K562 (cell line): ENCODE data around the gene WWOX. TPM values are rescaled to one million over a fixed set of nuclear protein-coding genes. Genes with fewer than 3 reads are reported as not detected.

Experiments used
- ATAC-seq: fragments of 200-7000 bp; cut with Tn5 transposase; 3 replicates; pipeline ENCODE4 v1.9.1; 2020; ENCODE audit warnings: moderate library complexity
- BruUV-seq: library from RNA; stranded (reverse); fragments of 400-500 nt; replicated peaks from 2 replicates; lab custom pipeline; 2021; lab: Mats Ljungman, UMichigan
- CTCF ChIA-PET: fragments of 300-600 bp; formaldehyde crosslinking; extraction: SDS; loops from one replicate; lab custom pipeline; 2021; ENCODE audit warnings: low intra/inter-chr PET ratio; lab: Yijun Ruan, JAX
- POLR2A ChIA-PET: fragments of 300-600, 350-650 bp; sonication (Branson Sonifier 250); formaldehyde crosslinking; extraction: SDS; loops from one replicate; lab custom pipeline; 2021; ENCODE audit warnings: antibody characterized with exemption, inconsistent platforms; lab: Yijun Ruan, JAX
- DNase-seq, 4 experiments: peaks; one replicate each; pipeline versions ENCODE4 v3.0.0 to v3.0.0-alpha.2; 2011 to 2018; ENCODE audit warnings: low spot score in 3 of 4, mixed read lengths in 3 of 4; ENCODE audit errors: extremely low read depth in 1 of 4
- FAIRE-seq: peaks from 2 replicates; lab custom pipeline; 2011; peaks lifted over from hg19 to GRCh38; lab: Jason Lieb, UNC
- H2AFZ ChIP-seq: 2 replicates; pipeline ENCODE4 v1.6.0; 2011; ENCODE audit warnings: low read depth, low read length, control low read depth, inconsistent platforms
- H3K27ac ChIP-seq: fragments of 200-600 bp; 3 replicates; pipeline ENCODE4 v1.8.0; 2011; ENCODE audit warnings: low read depth, mild to moderate bottlenecking, control low read depth, inconsistent platforms, low read length, moderate library complexity, mixed read lengths; ENCODE audit errors: extremely low read depth
- H3K27me3 ChIP-seq, 2 experiments: fragments of 300-600 bp in 1 of 2; 2 replicates in 1 of 2; 3 replicates in 1 of 2; pipeline versions ENCODE4 v1.6.0 to v1.8.0; 2011; ENCODE audit warnings: inconsistent platforms in 2 of 2, low read length in 2 of 2, mild to moderate bottlenecking in 1 of 2, mixed read lengths in 1 of 2, moderate library complexity in 1 of 2; ENCODE audit not compliant: control insufficient read depth in 2 of 2, insufficient read depth in 2 of 2
- H3K36me3 ChIP-seq: fragments of 300-600 bp; 3 replicates; pipeline ENCODE4 v1.8.0; 2011; ENCODE audit warnings: mild to moderate bottlenecking, low read length, inconsistent platforms; ENCODE audit not compliant: control insufficient read depth, insufficient read depth
- H3K4me1 ChIP-seq, 2 experiments: fragments of 200-600 bp in 1 of 2; replicated peaks in 1 of 2; 2 replicates in 1 of 2; 3 replicates in 1 of 2; pipeline versions ENCODE4 v1.5.1 to v1.8.0; 2011; ENCODE audit warnings: inconsistent platforms in 2 of 2, low read length in 2 of 2, mild to moderate bottlenecking in 1 of 2, mixed read lengths in 1 of 2, moderate library complexity in 1 of 2; ENCODE audit not compliant: control insufficient read depth in 2 of 2, insufficient read depth in 2 of 2
- H3K4me2 ChIP-seq: 2 replicates; pipeline ENCODE4 v1.6.1; 2011; ENCODE audit warnings: low read length, control low read depth, inconsistent platforms, mixed read lengths; ENCODE audit not compliant: insufficient read depth
- H3K4me3 ChIP-seq: fragments of 200-600 bp; sonication (generic), shearing (Covaris generic); 2 replicates; pipeline ENCODE4 v1.5.1; 2016; ENCODE audit warnings: control low read depth, inconsistent platforms
- H3K79me2 ChIP-seq: fragments of 200-600 bp; 3 replicates; pipeline ENCODE4 v1.8.0; 2011; ENCODE audit warnings: low read length, inconsistent platforms; ENCODE audit not compliant: control insufficient read depth, insufficient read depth
- H3K9ac ChIP-seq, 2 experiments: 2 replicates each; pipeline versions ENCODE4 v1.6.0 to v1.6.1; 2011; ENCODE audit warnings: low read depth in 2 of 2, low read length in 2 of 2, control low read depth in 1 of 2, inconsistent platforms in 1 of 2, mild to moderate bottlenecking in 1 of 2, mixed read lengths in 1 of 2; ENCODE audit not compliant: insufficient read depth in 1 of 2
- H3K9me1 ChIP-seq: one replicate; pipeline ENCODE4 v1.6.0; 2011; ENCODE audit warnings: inconsistent platforms, mild to moderate bottlenecking, low read length, moderate library complexity; ENCODE audit not compliant: control insufficient read depth, insufficient read depth
- H3K9me3 ChIP-seq: replicated peaks from 2 replicates; pipeline ENCODE4 v1.5.1; 2011; ENCODE audit warnings: low read depth, low read length, inconsistent platforms; ENCODE audit not compliant: control insufficient read depth, insufficient read depth
- H4K20me1 ChIP-seq: replicated peaks from 2 replicates; pipeline ENCODE4 v1.6.1; 2011; ENCODE audit warnings: low read length, inconsistent platforms, mixed read lengths; ENCODE audit not compliant: control insufficient read depth, insufficient read depth
- GABPA ChIP-seq: fragments of 200-800 bp; sonication (Bioruptor generic); conservative IDR thresholded peaks from 2 replicates; pipeline ENCODE4 v1.6.1; 2016; ENCODE audit warnings: low read depth, missing genetic modification characterization, missing compliant biosample characterization
- HMG20B ChIP-seq: fragments of 250-450 bp; sonication (Bioruptor Pico); IDR thresholded peaks from 2 replicates; pipeline ENCODE4 v1.5.0; 2021; ENCODE audit warnings: mild to moderate bottlenecking
- NFYB ChIP-seq: IDR thresholded peaks from 2 replicates; pipeline ENCODE4 v1.6.1; 2011; ENCODE audit warnings: mild to moderate bottlenecking, moderate library complexity; ENCODE audit not compliant: insufficient read length; ENCODE audit errors: extremely low read depth
- PURB ChIP-seq: sonication (generic); formaldehyde crosslinking; IDR thresholded peaks from 2 replicates; pipeline ENCODE4 v1.9.0; 2021; ENCODE audit warnings: low read depth, mild to moderate bottlenecking, missing genetic modification reagents
- ZBTB34 ChIP-seq: fragments of 250-450 bp; sonication (Bioruptor Pico); IDR thresholded peaks from 2 replicates; pipeline ENCODE4 v1.8.0; 2021; ENCODE audit warnings: mild to moderate bottlenecking, moderate library complexity
- WGBS: fragments of 100-300 bp; shearing (Covaris generic); methylation state at CpG from one replicate; pipeline ENCODE4 v1.1.6; 2016; ENCODE audit warnings: low coverage, mixed read lengths; ENCODE audit not compliant: insufficient coverage; ENCODE audit errors: missing lambda C conversion rate; 5-methylcytosine and 5-hydroxymethylcytosine counted together
- in situ Hi-C: fragments of 300-500 bp; cut with MboI; formaldehyde crosslinking; loops from 4 replicates; pipeline ENCODE4 v1.15.0; 2018; ENCODE audit warnings: inconsistent platforms, mixed read lengths
- intact Hi-C: fragments of 100-400 bp; cut with micrococcal nuclease; formaldehyde crosslinking; loops from 2 replicates; pipeline ENCODE4 v1.14.2; 2022
- polyA plus RNA-seq, 8 experiments: library from polyadenylated mRNA; depleted of rRNA in 4 of 8; stranded (reverse) in 5 of 8; unstranded in 3 of 8; fragments of >200 nt; fragmentation: Nextera tagmentation in 2 of 8; fragmentation: Illumina TruSeq in 1 of 8; extraction: Ambion mirVana in 2 of 8; extraction: Trizol in 1 of 8; gene quantifications; 2 replicates each; pipeline versions ENCODE4 v1.2.1 to v1.2.3, GENCODE V29; 2011 to 2014; ENCODE audit warnings: inconsistent platforms in 1 of 8, missing spikeins in 1 of 8
- total RNA-seq, 7 experiments: library from RNA; depleted of rRNA in 6 of 7; stranded (reverse); fragments of >200 nt in 6 of 7; fragmentation: Illumina TruSeq in 2 of 7; extraction: Trizol in 2 of 7; gene quantifications; 2 replicates each; pipeline versions ENCODE4 v1.2.1 to v1.2.3, GENCODE V29; 2011 to 2021; ENCODE audit warnings: low replicate concordance in 1 of 7
- TF ChIP-seq, protein P1 (sequence below): conservative IDR thresholded peaks from 2 replicates; pipeline ENCODE4 v1.6.1; 2011; ENCODE audit warnings: low read depth, mild to moderate bottlenecking, low read length; ENCODE audit not compliant: control insufficient read depth
- TF ChIP-seq, protein P2 (sequence below): fragments of 450-650 bp; formaldehyde crosslinking; conservative IDR thresholded peaks from 2 replicates; pipeline ENCODE4 v1.4.0; 2022; ENCODE audit warnings: mild to moderate bottlenecking, missing genetic modification characterization
- TF ChIP-seq, protein P3 (sequence below): fragments of 450-650 bp; formaldehyde crosslinking; IDR thresholded peaks from 2 replicates; pipeline ENCODE4 v1.4.0; 2020; ENCODE audit warnings: mild to moderate bottlenecking, mixed read lengths

The WWOX gene
- total and polyA plus RNA-seq, 9 of the 15 experiments (the other 6 are each of a cell fraction or from before 2014, with no cell fraction given) = 1.6 to 22.7 (median 8.1) TPM

DNA sequence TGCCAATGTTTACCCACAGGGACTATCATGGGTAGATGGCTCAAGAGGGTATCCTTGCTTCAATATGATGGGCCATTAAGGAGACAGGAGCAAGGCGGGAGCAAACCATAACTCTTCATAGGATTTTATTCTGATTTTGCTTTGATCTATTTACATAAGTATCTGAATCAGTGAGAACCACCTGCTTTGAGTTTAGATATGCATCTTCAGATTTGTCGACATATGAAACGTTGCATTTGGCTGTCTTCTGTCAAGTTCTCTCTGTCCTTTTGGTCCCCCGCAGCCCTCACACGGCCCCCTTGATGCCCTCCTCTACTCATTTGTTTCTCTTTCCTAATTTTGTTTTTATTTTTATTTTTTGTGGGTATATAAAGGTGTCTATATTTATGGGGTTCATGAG, 16.2 kb downstream of the WWOX start:
- H3K9ac ChIP-seq = no peak overlapping the region
- 59% methylated on average over 5 of the region's 5 CpGs for WGBS
- POLR2A ChIA-PET = no interaction called here

More for the DNA sequence above, 16.2 kb downstream of the WWOX start:
- Histone ChIP-seq H3K36me3 (peaks cover 11% of the 10 kb centered on the region; the same call in 2 of the 3 replicates), H3K9me1 (no peaks in the 10 kb centered on the region), H3K27me3 (no peaks in the 10 kb centered on the region), H3K4me3 (no peak overlapping the region), H3K9me3 (no peaks in the 10 kb centered on the region)
- in situ Hi-C loops = no loop called here
- CTCF ChIA-PET = no interaction called here
- no TSS peak for BruUV-seq
- TF ChIP-seq, protein P1, sequence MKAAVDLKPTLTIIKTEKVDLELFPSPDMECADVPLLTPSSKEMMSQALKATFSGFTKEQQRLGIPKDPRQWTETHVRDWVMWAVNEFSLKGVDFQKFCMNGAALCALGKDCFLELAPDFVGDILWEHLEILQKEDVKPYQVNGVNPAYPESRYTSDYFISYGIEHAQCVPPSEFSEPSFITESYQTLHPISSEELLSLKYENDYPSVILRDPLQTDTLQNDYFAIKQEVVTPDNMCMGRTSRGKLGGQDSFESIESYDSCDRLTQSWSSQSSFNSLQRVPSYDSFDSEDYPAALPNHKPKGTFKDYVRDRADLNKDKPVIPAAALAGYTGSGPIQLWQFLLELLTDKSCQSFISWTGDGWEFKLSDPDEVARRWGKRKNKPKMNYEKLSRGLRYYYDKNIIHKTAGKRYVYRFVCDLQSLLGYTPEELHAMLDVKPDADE = no peak
- TF ChIP-seq HMG20B (CRISPR knock-in tag) (no peak), NFYB (no peak), PURB (CRISPR knock-in tag) (no peak), ZBTB34 (CRISPR knock-in tag) (no peak), GABPA (tag) (no peak)
- TF ChIP-seq, protein P2, sequence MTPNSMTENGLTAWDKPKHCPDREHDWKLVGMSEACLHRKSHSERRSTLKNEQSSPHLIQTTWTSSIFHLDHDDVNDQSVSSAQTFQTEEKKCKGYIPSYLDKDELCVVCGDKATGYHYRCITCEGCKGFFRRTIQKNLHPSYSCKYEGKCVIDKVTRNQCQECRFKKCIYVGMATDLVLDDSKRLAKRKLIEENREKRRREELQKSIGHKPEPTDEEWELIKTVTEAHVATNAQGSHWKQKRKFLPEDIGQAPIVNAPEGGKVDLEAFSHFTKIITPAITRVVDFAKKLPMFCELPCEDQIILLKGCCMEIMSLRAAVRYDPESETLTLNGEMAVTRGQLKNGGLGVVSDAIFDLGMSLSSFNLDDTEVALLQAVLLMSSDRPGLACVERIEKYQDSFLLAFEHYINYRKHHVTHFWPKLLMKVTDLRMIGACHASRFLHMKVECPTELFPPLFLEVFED (CRISPR knock-in tag) = no peak
- TF ChIP-seq, protein P3, sequence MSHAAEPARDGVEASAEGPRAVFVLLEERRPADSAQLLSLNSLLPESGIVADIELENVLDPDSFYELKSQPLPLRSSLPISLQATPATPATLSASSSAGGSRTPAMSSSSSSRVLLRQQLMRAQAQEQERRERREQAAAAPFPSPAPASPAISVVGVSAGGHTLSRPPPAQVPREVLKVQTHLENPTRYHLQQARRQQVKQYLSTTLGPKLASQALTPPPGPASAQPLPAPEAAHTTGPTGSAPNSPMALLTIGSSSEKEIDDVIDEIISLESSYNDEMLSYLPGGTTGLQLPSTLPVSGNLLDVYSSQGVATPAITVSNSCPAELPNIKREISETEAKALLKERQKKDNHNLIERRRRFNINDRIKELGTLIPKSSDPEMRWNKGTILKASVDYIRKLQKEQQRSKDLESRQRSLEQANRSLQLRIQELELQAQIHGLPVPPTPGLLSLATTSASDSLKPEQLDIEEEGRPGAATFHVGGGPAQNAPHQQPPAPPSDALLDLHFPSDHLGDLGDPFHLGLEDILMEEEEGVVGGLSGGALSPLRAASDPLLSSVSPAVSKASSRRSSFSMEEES (CRISPR knock-in tag) = no peak
- TF ChIP-seq, all 486 proteins: peak for 0
- H3K4me2 ChIP-seq = no peak overlapping the region
- no peaks in the 10 kb centered on the region for H3K4me1 ChIP-seq
- intact Hi-C loops = no loop called here
- ATAC-seq (no peak), DNase-seq (no peak), FAIRE-seq (no peak)
- no peak overlapping the region for H2AFZ ChIP-seq
- no peaks in the 10 kb centered on the region for H3K79me2 ChIP-seq
- no peak overlapping the region for H3K27ac ChIP-seq
- no peaks in the 10 kb centered on the region for H4K20me1 ChIP-seq
